ENCODE data around the gene ERBB4. TPM values are rescaled to one million over a fixed set of nuclear protein-coding genes. Genes with fewer than 3 reads are reported as not detected.

The ERBB4 gene
- total RNA-seq, 4 donors from 2014 or later: 0.16 to 12.7 (median 0.27) TPM; not detected in 1

DNA sequence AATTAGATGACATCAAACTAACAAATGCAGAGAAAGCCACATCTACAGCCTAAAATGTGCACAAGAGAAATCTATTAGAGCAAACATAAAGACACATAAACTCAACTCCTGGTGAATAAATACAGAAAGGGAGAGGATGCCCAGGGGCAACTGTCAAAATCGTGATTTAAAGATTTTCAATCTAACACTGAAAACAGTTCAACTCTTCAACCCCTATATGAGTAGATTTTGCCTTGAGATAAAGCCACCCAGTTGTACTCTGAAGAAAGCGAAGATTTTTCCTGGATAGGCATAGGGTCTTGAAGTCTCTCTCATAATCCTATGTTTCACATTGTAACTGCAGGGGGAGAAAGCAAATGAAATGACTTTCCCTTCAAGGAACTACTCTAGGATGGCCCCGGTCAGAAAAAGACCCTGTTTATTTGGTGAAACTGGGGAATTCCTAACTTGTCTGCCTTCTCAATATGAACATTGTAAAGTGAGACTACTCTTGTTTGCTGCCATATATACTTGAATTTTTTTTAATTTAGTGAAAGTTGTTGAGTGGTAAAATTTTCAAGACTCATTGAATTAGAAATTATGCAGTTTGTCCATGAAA, 226.7 kb downstream of the ERBB4 start:
- H3K27me3 ChIP-seq: no peaks in the 10 kb centered on the region
- no peak overlapping the region for H3K27ac ChIP-seq
- in situ Hi-C loops (cut with MboI; ENCODE audit: low pct_ligation_motif_present in 1 of 4, low pct_unique_long_range_greater_than_20kb in 1 of 4, low sequenced_read_pairs in 3 of 4): no loop called here
- TF ChIP-seq POLR2AphosphoS5 (IDR thresholded peaks at IDR 0.05) (no peak), EP300 (IDR thresholded peaks at IDR 0.05; ENCODE audit: low read depth) (no peak), POLR2A (IDR thresholded peaks at IDR 0.05) (no peak)
- H3K4me1 ChIP-seq: no peaks in the 10 kb centered on the region
- intact Hi-C loops (cut with DNase I; ENCODE audit: low total_unique reads): no loop called here
- H3K36me3 ChIP-seq: no peaks in the 10 kb centered on the region
- H3K9me3 ChIP-seq: no peaks in the 10 kb centered on the region
- no peak for DNase-seq
- WGBS, 2 donors (ENCODE audit: low coverage in 1 of 2): 70 to 93% methylated on average over 2 to 3 of the region's 3 CpGs
- H3K4me3 ChIP-seq: no peak overlapping the region

DNA sequence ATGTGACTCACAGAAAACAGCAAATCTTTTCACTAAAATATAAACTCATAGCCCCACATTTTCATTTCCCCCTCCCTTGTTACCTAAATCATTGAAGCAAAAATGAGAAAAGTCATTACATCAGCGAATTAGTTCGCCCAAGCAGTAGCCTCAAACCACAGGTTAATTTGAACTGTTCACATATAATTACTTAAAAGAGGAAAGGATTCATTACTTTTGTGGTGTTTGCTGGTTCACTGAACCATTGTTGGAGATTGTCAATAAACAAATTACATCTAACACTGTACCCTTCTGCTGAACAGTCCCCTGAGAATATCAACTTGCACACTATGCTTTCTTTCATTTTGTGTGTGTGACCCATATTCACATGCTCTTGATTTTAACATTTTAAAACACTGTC, 238.7 kb downstream of the ERBB4 start:
- H3K9me3 ChIP-seq: no peaks in the 10 kb centered on the region
- in situ Hi-C loops (cut with MboI; ENCODE audit: low pct_ligation_motif_present in 1 of 4, low pct_unique_long_range_greater_than_20kb in 1 of 4, low sequenced_read_pairs in 3 of 4): no loop called here
- H3K4me3 ChIP-seq: no peak overlapping the region
- DNase-seq: no peak
- TF ChIP-seq POLR2AphosphoS5 (IDR thresholded peaks at IDR 0.05) (no peak), EP300 (IDR thresholded peaks at IDR 0.05; ENCODE audit: low read depth) (no peak), POLR2A (IDR thresholded peaks at IDR 0.05) (no peak)
- TF ChIP-seq, protein P1, sequence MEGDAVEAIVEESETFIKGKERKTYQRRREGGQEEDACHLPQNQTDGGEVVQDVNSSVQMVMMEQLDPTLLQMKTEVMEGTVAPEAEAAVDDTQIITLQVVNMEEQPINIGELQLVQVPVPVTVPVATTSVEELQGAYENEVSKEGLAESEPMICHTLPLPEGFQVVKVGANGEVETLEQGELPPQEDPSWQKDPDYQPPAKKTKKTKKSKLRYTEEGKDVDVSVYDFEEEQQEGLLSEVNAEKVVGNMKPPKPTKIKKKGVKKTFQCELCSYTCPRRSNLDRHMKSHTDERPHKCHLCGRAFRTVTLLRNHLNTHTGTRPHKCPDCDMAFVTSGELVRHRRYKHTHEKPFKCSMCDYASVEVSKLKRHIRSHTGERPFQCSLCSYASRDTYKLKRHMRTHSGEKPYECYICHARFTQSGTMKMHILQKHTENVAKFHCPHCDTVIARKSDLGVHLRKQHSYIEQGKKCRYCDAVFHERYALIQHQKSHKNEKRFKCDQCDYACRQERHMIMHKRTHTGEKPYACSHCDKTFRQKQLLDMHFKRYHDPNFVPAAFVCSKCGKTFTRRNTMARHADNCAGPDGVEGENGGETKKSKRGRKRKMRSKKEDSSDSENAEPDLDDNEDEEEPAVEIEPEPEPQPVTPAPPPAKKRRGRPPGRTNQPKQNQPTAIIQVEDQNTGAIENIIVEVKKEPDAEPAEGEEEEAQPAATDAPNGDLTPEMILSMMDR (IDR thresholded peaks at IDR 0.05): no peak
- 47 to 69% methylated on average over 2 of the region's 2 CpGs for WGBS, 2 donors (ENCODE audit: low coverage in 1 of 2)
- H3K27ac ChIP-seq: no peak overlapping the region
- intact Hi-C loops (cut with DNase I; ENCODE audit: low total_unique reads): no loop called here
- H3K36me3 ChIP-seq: no peaks in the 10 kb centered on the region
- H3K4me1 ChIP-seq: no peaks in the 10 kb centered on the region
- no peaks in the 10 kb centered on the region for H3K27me3 ChIP-seq

DNA sequence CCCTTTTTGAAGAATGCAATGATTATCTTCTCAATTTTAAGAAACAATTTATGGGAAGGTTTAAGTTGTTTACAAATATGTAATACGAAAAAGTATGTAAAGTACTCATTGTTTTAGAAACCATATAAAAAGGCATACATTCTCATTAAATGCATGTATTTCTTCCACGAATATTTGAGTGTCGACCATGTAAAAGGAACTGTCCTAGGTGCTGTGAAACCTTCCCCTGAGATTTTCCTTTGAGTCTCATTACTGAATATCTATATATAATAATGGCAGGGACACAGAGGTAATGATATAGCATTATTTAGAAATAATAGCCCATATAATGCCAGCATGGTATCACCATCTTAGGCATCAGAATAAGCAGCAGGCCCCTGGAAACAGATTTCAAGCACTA, 239.3 kb downstream of the ERBB4 start:
- intact Hi-C loops (cut with DNase I; ENCODE audit: low total_unique reads) (no loop called here), in situ Hi-C loops (cut with MboI; ENCODE audit: low pct_ligation_motif_present in 1 of 4, low pct_unique_long_range_greater_than_20kb in 1 of 4, low sequenced_read_pairs in 3 of 4) (no loop called here)
- no peak overlapping the region for H3K4me3 ChIP-seq
- no peaks in the 10 kb centered on the region for H3K27me3 ChIP-seq
- H3K9me3 ChIP-seq: no peaks in the 10 kb centered on the region
- no peaks in the 10 kb centered on the region for H3K4me1 ChIP-seq
- TF ChIP-seq, protein P1 (IDR thresholded peaks at IDR 0.05): no peak
- TF ChIP-seq EP300 (IDR thresholded peaks at IDR 0.05; ENCODE audit: low read depth) (no peak), POLR2A (IDR thresholded peaks at IDR 0.05) (no peak), POLR2AphosphoS5 (IDR thresholded peaks at IDR 0.05) (no peak)
- H3K36me3 ChIP-seq: no peaks in the 10 kb centered on the region
- no peak overlapping the region for H3K27ac ChIP-seq
- WGBS, 2 donors (ENCODE audit: low coverage in 1 of 2): 44 to 48% methylated on average over 3 of the region's 3 CpGs
- no peak for DNase-seq

DNA sequence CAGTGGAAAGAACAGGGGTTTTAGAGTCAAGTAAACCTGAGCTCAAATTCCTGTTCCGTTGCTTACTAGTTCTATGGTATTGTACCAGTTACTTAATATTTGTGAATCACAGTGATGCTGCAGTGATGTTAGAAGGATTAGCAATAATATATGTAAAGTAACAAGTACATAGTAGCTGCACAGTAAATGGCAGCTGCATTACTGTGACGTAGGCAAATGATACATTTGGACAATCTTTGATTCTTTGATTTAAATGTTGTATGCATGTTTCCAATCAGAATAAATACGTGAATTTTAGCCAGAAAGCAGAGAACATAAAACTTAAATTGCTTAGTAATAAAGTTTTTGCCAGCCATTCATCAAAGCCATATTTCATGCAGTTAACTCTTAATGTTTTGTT, 243.0 kb downstream of the ERBB4 start:
- no peak overlapping the region for H3K4me3 ChIP-seq
- no peaks in the 10 kb centered on the region for H3K4me1 ChIP-seq
- no peaks in the 10 kb centered on the region for H3K27me3 ChIP-seq
- intact Hi-C loops (cut with DNase I; ENCODE audit: low total_unique reads) (no loop called here), in situ Hi-C loops (cut with MboI; ENCODE audit: low pct_ligation_motif_present in 1 of 4, low pct_unique_long_range_greater_than_20kb in 1 of 4, low sequenced_read_pairs in 3 of 4) (no loop called here)
- DNase-seq: no peak
- no peaks in the 10 kb centered on the region for H3K9me3 ChIP-seq
- WGBS, 2 donors (ENCODE audit: low coverage in 1 of 2): 73 to 74% methylated on average over 3 of the region's 3 CpGs
- TF ChIP-seq, protein P1 (IDR thresholded peaks at IDR 0.05): no peak
- no peak for TF ChIP-seq POLR2AphosphoS5 (IDR thresholded peaks at IDR 0.05)
- no peak for TF ChIP-seq EP300 (IDR thresholded peaks at IDR 0.05; ENCODE audit: low read depth)
- TF ChIP-seq POLR2A (IDR thresholded peaks at IDR 0.05): no peak
- H3K27ac ChIP-seq: no peak overlapping the region
- no peaks in the 10 kb centered on the region for H3K36me3 ChIP-seq

DNA sequence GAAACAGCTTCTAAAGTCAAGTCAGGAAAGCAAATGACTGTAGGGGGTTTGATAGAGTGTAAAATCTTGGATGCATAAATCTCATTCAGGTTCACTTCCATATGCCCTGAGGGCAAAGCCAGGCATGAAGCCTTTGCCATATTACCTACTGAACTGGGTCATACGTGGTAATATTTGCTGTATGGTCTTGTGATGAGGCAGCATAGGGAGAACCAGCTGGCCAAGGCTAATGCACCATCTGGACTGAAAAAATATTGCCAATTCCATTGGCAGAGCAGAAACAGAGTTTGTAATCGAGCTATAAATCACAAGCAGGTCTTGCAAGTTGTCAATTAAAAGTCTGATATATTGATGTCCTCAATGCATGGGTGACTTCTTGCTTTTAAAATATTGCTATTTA, 243.8 kb downstream of the ERBB4 start:
- in situ Hi-C loops (cut with MboI; ENCODE audit: low pct_ligation_motif_present in 1 of 4, low pct_unique_long_range_greater_than_20kb in 1 of 4, low sequenced_read_pairs in 3 of 4) (no loop called here), intact Hi-C loops (cut with DNase I; ENCODE audit: low total_unique reads) (no loop called here)
- H3K9me3 ChIP-seq: no peaks in the 10 kb centered on the region
- WGBS, 2 donors (ENCODE audit: low coverage in 1 of 2): 63% methylated on average over 2 of the region's 2 CpGs; no CpG with 5 or more reads in 1 of the 2 donors
- no peaks in the 10 kb centered on the region for H3K36me3 ChIP-seq
- H3K4me3 ChIP-seq: no peak overlapping the region
- no peaks in the 10 kb centered on the region for H3K4me1 ChIP-seq
- no peak for DNase-seq
- H3K27ac ChIP-seq: no peak overlapping the region
- TF ChIP-seq POLR2AphosphoS5 (IDR thresholded peaks at IDR 0.05) (no peak), EP300 (IDR thresholded peaks at IDR 0.05; ENCODE audit: low read depth) (no peak), POLR2A (IDR thresholded peaks at IDR 0.05) (no peak)
- TF ChIP-seq, protein P1 (IDR thresholded peaks at IDR 0.05): no peak
- no peaks in the 10 kb centered on the region for H3K27me3 ChIP-seq

Measured in transverse colon (tissue), 4 donors.